Cerebellar nuclear complex (tissue), 1 donor: Measurements from ENCODE around the gene CTXN2.
A peak's percentile ranks its signal among the peaks of the same experiment; 100 is the strongest.

Experiments used
- DNase-seq, 2 experiments: peaks; one replicate each; lab custom pipeline; 2025; lab: John Stamatoyannopoulos, UW

Gene CTXN2

DNA sequence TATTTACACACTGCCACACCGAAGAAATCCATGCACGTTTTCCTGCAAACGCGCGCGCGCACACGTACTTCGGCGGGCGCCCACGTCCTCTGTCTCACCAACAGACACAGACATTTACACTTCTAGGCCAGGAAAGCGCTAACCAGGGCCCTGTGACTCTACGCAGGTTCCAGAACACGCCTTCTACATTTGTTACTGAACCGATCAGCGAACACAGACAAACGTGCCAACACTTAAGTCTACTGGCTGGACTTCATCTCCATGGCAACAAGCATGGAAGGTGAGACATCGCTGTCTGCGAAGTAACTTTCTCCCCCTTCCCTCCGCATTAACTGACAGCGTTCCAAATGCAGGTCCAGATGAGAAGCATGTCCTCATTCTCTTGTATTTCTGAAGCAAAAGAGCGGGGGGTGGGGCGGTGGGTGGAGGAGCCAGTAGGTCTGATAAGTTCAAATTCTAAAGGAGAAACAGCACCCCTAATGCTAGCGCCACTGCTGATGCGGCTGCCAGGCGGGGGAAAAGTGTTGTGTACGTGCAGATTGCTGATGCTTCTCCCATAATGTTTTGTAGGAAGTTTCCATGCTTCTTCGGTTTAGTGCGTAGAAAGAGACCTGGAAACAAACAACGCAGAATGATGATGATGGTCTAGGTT is at the start of gene CTXN2:
CTXN2 (plus strand) TSS at position 92 of the 652 bp plus-strand sequence. CDS start 9,636 bp downstream, outside the sequence.
- peak in 1 of 2 experiments; percentile 47 for DNase-seq

- DNase-seq = no peak
Measured at GRCh38 chr15:48143856-48144255, 47.6 kb upstream of the CTXN2 start.

DNA sequence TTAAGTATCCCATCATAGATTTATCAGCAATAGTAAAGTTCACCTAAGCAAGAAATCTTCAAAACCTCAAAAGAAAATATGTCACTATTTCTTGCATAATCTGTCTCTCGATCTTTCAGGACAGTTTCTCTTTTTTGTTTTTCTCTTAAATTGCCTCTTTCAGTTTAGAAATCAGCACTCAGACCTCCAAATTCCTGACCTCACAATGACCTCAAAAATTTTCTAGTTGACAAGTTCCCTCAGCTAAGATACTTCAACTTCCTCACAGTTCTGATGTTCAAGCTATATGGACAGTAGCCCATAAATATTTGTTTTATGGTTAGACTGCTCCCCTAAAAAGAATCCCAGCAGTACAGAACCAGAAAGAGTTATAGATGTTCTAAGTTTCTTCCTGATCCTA is 46.6 kb upstream of the CTXN2 start:
- DNase-seq = no peak

- DNase-seq = no peak
Measured at GRCh38 chr15:48145923-48146322, 45.5 kb upstream of the CTXN2 start.

GRCh38 chr15:48147358-48147757 is 44.1 kb upstream of the CTXN2 start:
- DNase-seq = no peak

DNA sequence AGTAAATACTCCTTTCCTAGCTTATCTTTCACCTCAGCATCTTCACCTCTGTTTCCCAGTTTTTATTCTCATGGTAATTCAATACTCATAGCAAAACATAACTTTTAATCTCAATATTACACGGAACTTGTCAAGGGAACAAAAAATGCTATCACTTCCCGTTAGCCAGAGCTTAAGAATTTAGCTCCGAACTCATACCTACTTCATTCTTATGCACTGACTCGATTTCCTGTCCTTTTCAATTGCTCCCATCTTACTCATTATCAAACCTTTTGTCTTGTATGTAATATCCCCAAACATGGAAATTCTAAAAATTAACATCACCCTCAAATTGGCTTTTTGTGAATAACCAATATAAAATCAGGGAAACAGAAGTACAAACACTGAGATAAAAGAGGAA is 41.6 kb upstream of the CTXN2 start:
- no peak for DNase-seq

DNA sequence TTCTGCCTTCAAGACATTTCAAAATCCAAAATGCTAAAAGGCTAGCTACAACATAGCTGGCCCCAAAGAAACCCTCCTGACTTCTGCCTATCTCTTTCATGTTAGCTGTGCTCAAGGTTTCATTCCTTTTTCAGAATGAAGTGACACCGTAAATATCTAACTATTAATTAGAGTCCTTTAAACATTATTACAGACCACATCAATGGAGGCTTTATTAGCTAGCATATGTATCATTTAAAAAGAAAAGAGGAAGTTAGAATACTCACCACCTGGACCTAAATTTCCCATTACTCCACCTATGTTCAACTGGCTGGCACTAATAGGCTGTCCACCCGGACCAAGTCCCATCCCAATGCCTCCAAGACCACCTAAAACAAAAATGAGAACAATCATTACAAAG is 37.9 kb upstream of the CTXN2 start:
- DNase-seq = no peak

GRCh38 chr15:48168616-48169015 is 22.8 kb upstream of the CTXN2 start:
- no peak for DNase-seq

- DNase-seq = no peak
Measured at GRCh38 chr15:48170981-48171380, 20.5 kb upstream of the CTXN2 start.

DNA sequence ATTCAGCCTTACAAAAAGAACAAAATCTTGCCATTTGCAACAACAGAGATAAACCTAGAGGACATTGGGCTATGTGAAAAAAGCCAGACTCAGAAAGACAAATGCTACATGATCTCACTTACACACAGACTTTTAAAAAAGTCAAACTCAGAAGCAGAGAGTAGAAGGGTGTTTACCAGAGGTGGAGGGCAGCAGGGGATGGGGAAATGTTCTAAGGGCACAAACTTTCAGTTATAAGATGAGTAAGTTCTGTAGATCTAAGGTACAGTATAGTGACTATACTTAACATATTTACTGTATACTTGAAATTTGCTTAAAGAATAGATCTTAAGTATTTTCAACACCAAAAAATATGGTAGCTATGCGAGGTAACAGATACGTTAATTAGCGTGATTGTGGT is 16.3 kb upstream of the CTXN2 start:
- DNase-seq = no peak

DNA sequence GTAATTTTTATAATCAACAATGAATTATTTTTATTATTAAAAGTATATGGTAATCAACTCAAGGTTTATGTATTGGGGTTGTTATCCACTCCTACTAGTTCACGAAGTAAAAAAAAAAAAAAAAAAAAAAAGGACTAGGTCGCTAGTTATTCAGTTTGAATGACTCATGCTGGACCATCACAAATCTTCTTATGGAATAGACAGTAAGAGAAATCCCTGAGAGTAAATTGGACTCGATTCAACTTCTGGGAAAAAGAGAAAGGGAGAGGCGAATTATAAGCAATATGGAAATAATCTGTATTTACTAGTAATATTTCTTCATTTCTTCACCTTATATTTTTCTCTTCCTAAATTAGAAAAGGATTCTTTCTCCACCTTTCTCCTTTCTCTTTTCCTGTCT is 15.4 kb upstream of the CTXN2 start:
- DNase-seq = no peak

DNA sequence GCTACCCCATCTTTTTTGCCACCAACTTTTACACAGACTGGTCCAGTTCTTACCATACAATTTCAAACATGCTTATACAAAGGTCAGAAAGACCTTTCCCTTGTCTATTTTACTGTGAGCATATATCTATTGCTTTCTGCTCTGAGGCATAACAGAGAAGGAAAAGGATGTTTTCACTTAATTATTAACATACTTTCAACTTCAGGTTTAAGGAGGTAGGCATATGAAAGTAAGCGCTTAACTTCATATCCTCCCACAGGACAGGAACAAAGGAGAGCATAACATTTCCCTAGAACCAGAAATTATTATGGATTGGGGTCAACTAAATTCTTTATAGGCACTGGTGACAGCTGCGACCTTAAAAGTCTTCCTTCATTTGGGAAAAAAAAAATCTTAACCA is 14.5 kb upstream of the CTXN2 start:
- DNase-seq = no peak

- peak in 1 of 2 experiments; percentile 47 for DNase-seq
Measured at GRCh38 chr15:48177383-48177765, 14.1 kb upstream of the CTXN2 start.

DNA sequence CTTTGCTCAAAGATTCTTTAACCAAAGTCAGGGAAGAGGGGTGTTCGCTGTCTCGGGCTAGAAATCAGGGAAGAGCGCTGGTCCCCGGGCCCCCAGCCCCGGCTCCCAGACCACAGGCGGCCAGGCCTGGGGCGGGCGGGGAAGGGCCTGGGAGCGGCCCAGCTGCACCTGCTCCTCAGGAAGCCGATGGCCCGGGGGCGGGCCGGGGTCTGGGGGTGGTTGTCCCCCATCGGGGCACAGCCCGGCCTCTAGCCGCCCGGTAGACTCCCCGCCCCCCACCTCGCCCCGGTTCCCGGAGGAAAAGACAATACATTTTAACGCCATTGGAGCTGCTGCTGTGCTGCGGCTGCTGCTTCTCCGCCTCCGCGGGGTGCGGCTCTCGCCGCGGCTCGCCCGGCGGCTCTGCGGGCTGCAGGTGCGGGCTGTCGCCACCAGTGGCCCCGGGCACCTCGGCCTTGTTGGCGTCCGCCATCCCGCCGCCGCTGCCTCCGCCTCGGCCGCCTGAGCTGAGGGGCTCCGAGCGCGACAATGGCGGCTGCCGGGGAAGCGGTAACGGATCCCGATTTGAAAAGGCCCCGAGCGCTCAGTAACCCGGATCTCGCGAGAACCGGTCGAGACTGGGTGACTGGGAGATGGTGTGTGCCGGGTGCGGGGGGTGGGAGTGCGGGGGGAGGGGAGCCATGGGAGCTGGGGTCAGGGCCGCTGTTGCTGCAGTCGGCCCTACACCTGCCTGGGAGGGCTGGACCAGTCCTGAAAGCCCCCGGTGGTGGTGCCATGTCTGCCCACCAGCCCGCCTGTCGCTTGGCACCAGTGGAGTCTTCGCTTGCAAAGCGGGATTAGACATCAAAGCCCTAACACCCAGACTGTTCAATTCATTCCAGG is 13.5 kb upstream of the CTXN2 start, which contains the start of gene MYEF2:
MYEF2 (minus strand) TSS at position 530 of the 882 bp plus-strand sequence; CDS start at position 472, 58 bp downstream.
- DNase-seq = peak in 1 of 2 experiments; percentile 55

GRCh38 chr15:48178648-48178931 is 12.9 kb upstream of the CTXN2 start:
- no peak for DNase-seq

GRCh38 chr15:48182749-48183148 is 8.7 kb upstream of the CTXN2 start:
- no peak for DNase-seq

DNA sequence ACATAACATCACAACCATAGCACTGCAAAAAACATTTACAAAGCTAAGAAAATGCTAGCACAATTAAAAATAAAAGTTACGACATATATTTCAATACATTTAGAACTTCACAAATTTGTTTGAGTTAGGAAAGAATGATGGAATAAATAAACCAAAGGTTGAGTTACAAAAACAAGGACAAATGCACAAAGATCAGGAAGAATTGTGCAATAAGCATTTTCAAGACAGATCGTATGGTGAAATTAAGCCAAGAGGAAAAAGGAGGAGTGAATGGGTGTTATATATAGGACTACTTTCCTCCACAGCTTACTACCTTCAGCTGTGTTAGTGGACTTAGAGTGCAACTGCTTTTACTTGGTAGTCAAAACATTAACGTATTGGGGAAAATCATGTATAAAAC is 5.9 kb upstream of the CTXN2 start:
- DNase-seq = no peak

- DNase-seq = no peak
Measured at GRCh38 chr15:48186271-48186670, 5.2 kb upstream of the CTXN2 start.

- DNase-seq = peak in 1 of 2 experiments; percentile 42
Measured at GRCh38 chr15:48190932-48191573, 412 bp upstream of the CTXN2 start.

GRCh38 chr15:48202068-48202467 is 10.6 kb downstream of the CTXN2 start:
- no peak for DNase-seq

DNA sequence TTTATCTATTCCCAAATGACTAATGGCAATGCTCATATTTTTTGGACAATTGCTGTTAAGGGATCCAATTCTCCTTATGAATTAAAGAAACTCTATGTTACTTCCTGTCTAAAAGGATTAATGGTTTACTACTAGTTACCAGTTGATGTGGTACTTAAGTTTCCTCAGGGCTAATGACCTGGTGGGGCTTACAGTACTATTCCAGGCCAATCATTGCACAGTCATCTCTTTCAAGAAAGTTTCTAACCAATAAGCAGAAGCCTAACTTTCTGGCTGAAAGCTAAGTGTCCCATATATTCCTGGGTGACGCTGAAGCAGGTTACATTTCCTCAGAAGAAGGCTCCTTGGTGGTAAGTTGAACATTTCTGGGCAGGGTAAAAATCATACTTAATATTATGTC is 14.5 kb downstream of the CTXN2 start, which contains the start of gene SLC12A1:
SLC12A1 (plus strand) TSS at position 322 of the 400 bp plus-strand sequence. CDS start 1,418 bp downstream, outside the sequence.
- DNase-seq = no peak

- no peak for DNase-seq
Measured at GRCh38 chr15:48221261-48221660, 29.8 kb downstream of the CTXN2 start.

GRCh38 chr15:48221885-48222284 is 30.4 kb downstream of the CTXN2 start:
- no peak for DNase-seq
